Neutrophil (primary cell): Measurements from ENCODE around the gene FIBCD1.

Source experiments
- H3K27ac ChIP-seq: fragments of 200-600 bp; sonication (generic); 2 replicates; pipeline ENCODE4 v1.5.1; 2016; ENCODE audit warnings: mild to moderate bottlenecking, moderate library complexity
- H3K27me3 ChIP-seq: fragments of 200-600 bp; sonication (generic); 2 replicates; pipeline ENCODE4 v1.6.0; 2016; ENCODE audit warnings: mild to moderate bottlenecking
- H3K36me3 ChIP-seq: fragments of 200-600 bp; sonication (generic); 2 replicates; pipeline ENCODE4 v1.5.1; 2017
- H3K4me1 ChIP-seq, 2 experiments: fragments of 200-600 bp in 1 of 2; sonication (generic) in 1 of 2; 1 replicate in 1 of 2; 2 replicates in 1 of 2; pipeline versions ENCODE4 v1.5.1 to v1.6.1; 2013 to 2016; ENCODE audit warnings: low read depth in 1 of 2, low read length in 1 of 2, mild to moderate bottlenecking in 1 of 2, moderate library complexity in 1 of 2; ENCODE audit not compliant: control insufficient read depth in 1 of 2, insufficient read depth in 1 of 2
- H3K4me3 ChIP-seq, 2 experiments: fragments of 200-600 bp in 1 of 2; sonication (generic) in 1 of 2; 1 replicate in 1 of 2; 2 replicates in 1 of 2; pipeline ENCODE4 v1.5.1; 2013 to 2016; ENCODE audit warnings: low read depth in 1 of 2, low read length in 1 of 2, mild to moderate bottlenecking in 1 of 2, moderate library complexity in 1 of 2
- H3K9me3 ChIP-seq: fragments of 200-600 bp; sonication (generic); 2 replicates; pipeline ENCODE4 v1.5.1; 2016
- TF ChIP-seq, protein P1 (sequence below): fragments of 200-600 bp; sonication (generic); IDR thresholded peaks from 2 replicates; pipeline ENCODE4 v1.5.1; 2016; ENCODE audit warnings: antibody characterized with exemption

FIBCD1 gene

DNA sequence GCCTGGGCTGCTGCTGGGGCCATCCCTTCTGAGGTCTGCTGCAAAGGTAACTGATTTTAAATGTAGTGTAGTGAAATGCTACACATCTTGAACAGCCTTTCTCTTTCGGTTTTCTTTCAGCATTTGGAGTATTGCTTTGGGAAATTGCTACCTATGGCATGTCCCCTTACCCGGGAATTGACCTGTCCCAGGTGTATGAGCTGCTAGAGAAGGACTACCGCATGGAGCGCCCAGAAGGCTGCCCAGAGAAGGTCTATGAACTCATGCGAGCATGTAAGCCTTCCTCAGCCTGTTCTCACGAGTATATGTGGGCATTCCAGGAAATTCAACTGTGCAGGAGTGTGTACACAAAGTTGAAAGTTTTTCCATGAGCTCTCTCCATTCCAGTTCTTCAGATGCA, 60.8 kb downstream of the FIBCD1 start:
- TF ChIP-seq, protein P1, sequence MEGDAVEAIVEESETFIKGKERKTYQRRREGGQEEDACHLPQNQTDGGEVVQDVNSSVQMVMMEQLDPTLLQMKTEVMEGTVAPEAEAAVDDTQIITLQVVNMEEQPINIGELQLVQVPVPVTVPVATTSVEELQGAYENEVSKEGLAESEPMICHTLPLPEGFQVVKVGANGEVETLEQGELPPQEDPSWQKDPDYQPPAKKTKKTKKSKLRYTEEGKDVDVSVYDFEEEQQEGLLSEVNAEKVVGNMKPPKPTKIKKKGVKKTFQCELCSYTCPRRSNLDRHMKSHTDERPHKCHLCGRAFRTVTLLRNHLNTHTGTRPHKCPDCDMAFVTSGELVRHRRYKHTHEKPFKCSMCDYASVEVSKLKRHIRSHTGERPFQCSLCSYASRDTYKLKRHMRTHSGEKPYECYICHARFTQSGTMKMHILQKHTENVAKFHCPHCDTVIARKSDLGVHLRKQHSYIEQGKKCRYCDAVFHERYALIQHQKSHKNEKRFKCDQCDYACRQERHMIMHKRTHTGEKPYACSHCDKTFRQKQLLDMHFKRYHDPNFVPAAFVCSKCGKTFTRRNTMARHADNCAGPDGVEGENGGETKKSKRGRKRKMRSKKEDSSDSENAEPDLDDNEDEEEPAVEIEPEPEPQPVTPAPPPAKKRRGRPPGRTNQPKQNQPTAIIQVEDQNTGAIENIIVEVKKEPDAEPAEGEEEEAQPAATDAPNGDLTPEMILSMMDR = no peak
- H3K27me3 ChIP-seq = no peaks in the 10 kb centered on the region
- H3K4me1 ChIP-seq = no peaks in the 10 kb centered on the region
- H3K9me3 ChIP-seq = no peaks in the 10 kb centered on the region
- no peak overlapping the region for H3K4me3 ChIP-seq
- no peak overlapping the region for H3K27ac ChIP-seq
- H3K36me3 ChIP-seq = peaks cover 69% of the 10 kb centered on the region

DNA sequence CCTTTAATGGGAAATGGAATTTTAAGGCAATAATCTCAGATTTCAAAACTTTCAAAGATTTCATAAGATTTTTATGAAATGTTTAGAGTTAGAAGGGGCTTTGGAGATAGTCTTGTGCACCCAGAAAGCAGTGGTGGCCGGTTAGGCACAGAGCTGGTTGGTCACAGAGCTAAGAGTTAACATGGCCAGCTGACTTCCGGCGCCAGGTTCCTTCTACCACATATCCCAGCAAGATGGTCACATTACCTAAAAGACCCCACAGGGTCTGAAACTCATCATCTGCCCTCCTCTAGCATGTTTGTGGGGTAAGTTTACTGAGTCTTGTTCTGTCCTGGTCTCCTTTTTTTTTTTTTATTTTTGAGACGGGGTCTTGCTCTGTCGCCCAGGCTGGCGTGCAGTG, 61.7 kb downstream of the FIBCD1 start:
- Histone ChIP-seq H3K27me3 (no peaks in the 10 kb centered on the region), H3K4me1 (no peaks in the 10 kb centered on the region), H3K9me3 (no peaks in the 10 kb centered on the region), H3K27ac (no peak overlapping the region), H3K36me3 (peaks cover 70% of the 10 kb centered on the region), H3K4me3 (no peak overlapping the region)
- TF ChIP-seq, protein P1 = no peak

DNA sequence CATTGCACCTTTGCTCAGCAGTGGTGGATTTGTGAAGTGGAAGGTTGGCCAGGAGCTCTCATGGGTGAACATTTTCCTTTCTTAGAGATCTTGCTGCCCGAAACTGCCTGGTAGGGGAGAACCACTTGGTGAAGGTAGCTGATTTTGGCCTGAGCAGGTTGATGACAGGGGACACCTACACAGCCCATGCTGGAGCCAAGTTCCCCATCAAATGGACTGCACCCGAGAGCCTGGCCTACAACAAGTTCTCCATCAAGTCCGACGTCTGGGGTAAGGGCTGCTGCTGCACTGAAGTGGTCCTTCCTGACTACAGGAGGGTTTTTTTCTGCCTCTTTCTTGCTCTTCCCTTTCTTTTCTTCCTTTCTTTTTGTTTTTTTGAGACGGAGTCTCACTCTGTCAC, 64.3 kb downstream of the FIBCD1 start:
- Histone ChIP-seq H3K4me1 (no peaks in the 10 kb centered on the region), H3K36me3 (peaks cover 56% of the 10 kb centered on the region)

DNA sequence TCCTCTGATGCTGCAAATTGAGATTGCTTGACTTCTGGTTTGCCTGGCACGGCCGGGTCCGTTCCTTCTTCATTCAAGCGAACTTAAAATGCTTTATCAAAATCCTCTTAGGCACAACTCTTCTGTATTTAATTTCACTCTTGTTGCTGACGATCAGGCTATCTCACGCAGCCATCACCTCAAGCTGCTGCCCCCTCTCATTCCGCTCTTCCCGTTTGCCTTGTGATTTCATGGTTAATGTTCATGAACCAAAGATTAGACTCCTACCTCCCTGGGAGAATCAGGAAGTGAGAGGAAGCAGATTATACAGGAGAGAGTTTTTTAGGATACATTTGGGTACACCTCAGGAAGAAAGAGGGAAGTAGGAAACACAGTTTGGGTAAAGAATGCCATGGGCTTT, 65.1 kb downstream of the FIBCD1 start:
- Histone ChIP-seq H3K27me3 (no peaks in the 10 kb centered on the region), H3K27ac (no peak overlapping the region), H3K4me3 (no peak overlapping the region), H3K4me1 (no peaks in the 10 kb centered on the region), H3K9me3 (no peaks in the 10 kb centered on the region), H3K36me3 (peaks cover 48% of the 10 kb centered on the region)
- TF ChIP-seq, protein P1 = no peak

More for the DNA sequence above, 64.3 kb downstream of the FIBCD1 start:
- H3K27me3 ChIP-seq = no peaks in the 10 kb centered on the region
- no peak overlapping the region for H3K4me3 ChIP-seq
- H3K9me3 ChIP-seq = no peaks in the 10 kb centered on the region
- TF ChIP-seq, protein P1 = no peak
- no peak overlapping the region for H3K27ac ChIP-seq

DNA sequence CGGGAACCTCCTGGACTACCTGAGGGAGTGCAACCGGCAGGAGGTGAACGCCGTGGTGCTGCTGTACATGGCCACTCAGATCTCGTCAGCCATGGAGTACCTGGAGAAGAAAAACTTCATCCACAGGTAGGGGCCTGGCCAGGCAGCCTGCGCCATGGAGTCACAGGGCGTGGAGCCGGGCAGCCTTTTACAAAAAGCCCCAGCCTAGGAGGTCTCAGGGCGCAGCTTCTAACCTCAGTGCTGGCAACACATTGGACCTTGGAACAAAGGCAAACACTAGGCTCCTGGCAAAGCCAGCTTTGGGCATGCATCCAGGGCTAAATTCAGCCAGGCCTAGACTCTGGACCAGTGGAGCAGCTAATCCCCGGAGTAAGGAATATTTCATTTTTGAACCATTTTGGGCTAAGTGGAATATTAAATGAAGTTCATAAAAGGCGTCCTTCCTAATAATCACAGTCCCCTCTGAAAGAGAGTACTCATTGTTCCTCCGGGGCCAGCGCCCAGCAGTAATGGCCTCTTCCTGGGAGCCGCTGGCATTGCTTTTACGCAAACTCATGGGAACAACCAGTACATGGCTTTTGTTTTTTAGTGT, 66.0 kb downstream of the FIBCD1 start:
- Histone ChIP-seq H3K9me3 (no peaks in the 10 kb centered on the region), H3K36me3 (peaks cover 41% of the 10 kb centered on the region), H3K4me1 (no peaks in the 10 kb centered on the region), H3K4me3 (no peak overlapping the region), H3K27me3 (no peaks in the 10 kb centered on the region), H3K27ac (no peak overlapping the region)
- TF ChIP-seq, protein P1 = no peak
